HepG2 (cell line): ENCODE data around the gene SCARB2. TPM values are rescaled to one million over a fixed set of nuclear protein-coding genes. Genes with fewer than 3 reads are reported as not detected.

Experiments used
- PHF21A ChIP-seq: sonication (generic); formaldehyde crosslinking; IDR thresholded peaks from 2 replicates; pipeline ENCODE4 v1.5.0; 2020; ENCODE audit warnings: mild to moderate bottlenecking, missing genetic modification reagents
- PITX1 ChIP-seq: sonication (generic); formaldehyde crosslinking; IDR thresholded peaks from 2 replicates; pipeline ENCODE4 v1.5.1; 2020; ENCODE audit warnings: mild to moderate bottlenecking, missing genetic modification reagents
- SOX6 ChIP-seq, 2 experiments: fragments of 450-650 bp in 1 of 2; sonication (generic) in 1 of 2; formaldehyde crosslinking in 1 of 2; IDR thresholded peaks; 2 replicates each; pipeline versions ENCODE4 v1.4.0 to v1.6.1; 2017 to 2020; ENCODE audit warnings: antibody characterized with exemption in 1 of 2, mild to moderate bottlenecking in 1 of 2, missing genetic modification reagents in 1 of 2
- ZBTB20 ChIP-seq: sonication (generic); formaldehyde crosslinking; IDR thresholded peaks from 2 replicates; pipeline ENCODE4 v1.8.1; 2023; ENCODE audit warnings: missing genetic modification reagents, low read depth, mild to moderate bottlenecking, borderline replicate concordance
- ZFP41 ChIP-seq: sonication (generic); formaldehyde crosslinking; IDR thresholded peaks from 2 replicates; pipeline ENCODE4 v1.4.0; 2020; ENCODE audit warnings: mild to moderate bottlenecking, missing genetic modification reagents, borderline replicate concordance
- ZFX ChIP-seq: sonication (generic); formaldehyde crosslinking; IDR thresholded peaks from 2 replicates; pipeline ENCODE4 v1.4.0; 2020; ENCODE audit warnings: mild to moderate bottlenecking, low read depth, missing genetic modification reagents, moderate library complexity
- ZNF224 ChIP-seq: sonication (generic); formaldehyde crosslinking; IDR thresholded peaks from 2 replicates; pipeline ENCODE4 v1.5.0; 2020; ENCODE audit warnings: mild to moderate bottlenecking, missing genetic modification reagents
- ZNF343 ChIP-seq: sonication (generic); formaldehyde crosslinking; IDR thresholded peaks from 2 replicates; pipeline ENCODE4 v1.4.0; 2020; ENCODE audit warnings: mild to moderate bottlenecking, missing genetic modification reagents
- ZNF501 ChIP-seq: sonication (generic); formaldehyde crosslinking; IDR thresholded peaks from 2 replicates; pipeline ENCODE4 v1.5.1; 2020; ENCODE audit warnings: mild to moderate bottlenecking, moderate library complexity, missing genetic modification reagents
- polyA plus RNA-seq, 8 experiments: library from polyadenylated mRNA; depleted of rRNA in 3 of 8; stranded (reverse) in 7 of 8; unstranded in 1 of 8; fragments of >200 nt; fragmentation: Illumina TruSeq in 4 of 8; extraction: Trizol in 4 of 8; gene quantifications; 2 replicates each; pipeline versions ENCODE4 v1.2.1 to v1.2.3, GENCODE V29; 2011 to 2016; ENCODE audit warnings: low read depth in 4 of 8, missing spikeins in 1 of 8, mixed read lengths in 1 of 8; ENCODE audit not compliant: insufficient read depth in 1 of 8
- total RNA-seq, 5 experiments: library from RNA; depleted of rRNA; stranded (reverse); fragments of >200 nt; fragmentation: Illumina TruSeq; extraction: Trizol; gene quantifications; 2 replicates each; pipeline ENCODE4 v1.2.3, GENCODE V29; 2016; ENCODE audit warnings: low read depth in 1 of 5
- TF ChIP-seq, protein P1 (sequence below): sonication (generic); formaldehyde crosslinking; IDR thresholded peaks from 2 replicates; pipeline ENCODE4 v1.4.0; 2020; ENCODE audit warnings: missing genetic modification reagents, mild to moderate bottlenecking, borderline replicate concordance
- TF ChIP-seq, protein P2 (sequence below): sonication (generic); formaldehyde crosslinking; IDR thresholded peaks from one replicate; pipeline ENCODE4 v1.5.1; 2020; ENCODE audit warnings: mild to moderate bottlenecking, missing genetic modification reagents; ENCODE audit errors: not compliant biosample characterization
- TF ChIP-seq, protein P3 (sequence below): sonication (generic); formaldehyde crosslinking; IDR thresholded peaks from 2 replicates; pipeline ENCODE4 v1.5.1; 2020; ENCODE audit warnings: mild to moderate bottlenecking, moderate library complexity, missing genetic modification reagents
- TF ChIP-seq, protein P4 (sequence below): sonication (generic); formaldehyde crosslinking; IDR thresholded peaks from 2 replicates; pipeline ENCODE4 v1.4.0; 2020; ENCODE audit warnings: missing genetic modification reagents
- TF ChIP-seq, protein P5 (sequence below): sonication (generic); formaldehyde crosslinking; IDR thresholded peaks from 2 replicates; pipeline ENCODE4 v1.4.0; 2020; ENCODE audit warnings: missing genetic modification reagents, borderline replicate concordance

SCARB2 gene
- total and polyA plus RNA-seq, 2 of the 13 experiments (the other 11 are each of a cell fraction or from before 2014, with no cell fraction given), result 40.6 to 43.4 TPM

DNA sequence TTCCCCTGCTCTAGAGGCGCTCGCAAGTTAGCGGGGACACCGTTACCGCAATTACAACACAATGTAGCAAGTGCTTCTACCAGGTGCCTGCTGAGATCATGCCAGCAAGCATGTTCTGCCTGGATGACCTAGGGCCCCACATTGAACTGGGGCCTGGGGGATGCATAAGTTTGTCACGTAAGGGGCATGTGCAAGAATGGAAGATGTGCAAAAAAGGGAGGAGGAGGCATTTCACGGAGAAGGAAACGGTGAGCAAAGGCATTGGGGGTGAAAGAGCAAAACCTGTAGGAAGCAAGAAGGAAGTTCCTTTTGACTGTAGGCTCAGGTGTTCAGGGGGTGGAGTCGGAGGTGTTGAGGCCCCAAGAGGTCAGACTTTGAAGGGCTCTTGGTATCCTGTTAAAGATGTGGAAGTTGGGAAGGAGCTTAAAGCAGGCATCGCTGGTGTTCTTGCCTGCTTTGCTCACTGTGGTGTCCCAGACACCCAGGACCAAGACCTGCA, 602 bp upstream of the SCARB2 start (continued):
- TF ChIP-seq SOX6 (IDR thresholded peaks at IDR 0.05) (no peak), SOX6 (CRISPR knock-in tag; IDR thresholded peaks at IDR 0.05) (0 out of 2 replicates have a peak, but pooled peaks have one; percentile 27), PITX1 (CRISPR knock-in tag) (0 out of 2 replicates have a peak, but pooled peaks have one; percentile 20), ZNF501 (CRISPR knock-in tag) (peak; percentile 27; the same call in 1 of the 2 replicates), ZFX (CRISPR knock-in tag) (peak; percentile 13; the same call in 1 of the 2 replicates), ZNF343 (0 out of 2 replicates have a peak, but pooled peaks have one; percentile 2), ZFP41 (CRISPR knock-in tag) (0 out of 2 replicates have a peak, but pooled peaks have one; percentile 39), ZNF224 (CRISPR knock-in tag) (peak; percentile 53; the same call in 1 of the 2 replicates), PHF21A (CRISPR knock-in tag) (peak; percentile 11; the same call in 1 of the 2 replicates), ZBTB20 (0 out of 2 replicates have a peak, but pooled peaks have one; percentile 40)
- TF ChIP-seq, protein P1, sequence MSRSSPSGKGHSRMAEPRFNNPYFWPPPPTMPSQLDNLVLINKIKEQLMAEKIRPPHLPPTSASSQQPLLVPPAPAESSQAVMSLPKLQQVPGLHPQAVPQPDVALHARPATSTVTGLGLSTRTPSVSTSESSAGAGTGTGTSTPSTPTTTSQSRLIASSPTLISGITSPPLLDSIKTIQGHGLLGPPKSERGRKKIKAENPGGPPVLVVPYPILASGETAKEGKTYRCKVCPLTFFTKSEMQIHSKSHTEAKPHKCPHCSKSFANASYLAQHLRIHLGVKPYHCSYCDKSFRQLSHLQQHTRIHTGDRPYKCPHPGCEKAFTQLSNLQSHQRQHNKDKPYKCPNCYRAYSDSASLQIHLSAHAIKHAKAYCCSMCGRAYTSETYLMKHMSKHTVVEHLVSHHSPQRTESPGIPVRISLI, result no peak
- TF ChIP-seq, protein P2, sequence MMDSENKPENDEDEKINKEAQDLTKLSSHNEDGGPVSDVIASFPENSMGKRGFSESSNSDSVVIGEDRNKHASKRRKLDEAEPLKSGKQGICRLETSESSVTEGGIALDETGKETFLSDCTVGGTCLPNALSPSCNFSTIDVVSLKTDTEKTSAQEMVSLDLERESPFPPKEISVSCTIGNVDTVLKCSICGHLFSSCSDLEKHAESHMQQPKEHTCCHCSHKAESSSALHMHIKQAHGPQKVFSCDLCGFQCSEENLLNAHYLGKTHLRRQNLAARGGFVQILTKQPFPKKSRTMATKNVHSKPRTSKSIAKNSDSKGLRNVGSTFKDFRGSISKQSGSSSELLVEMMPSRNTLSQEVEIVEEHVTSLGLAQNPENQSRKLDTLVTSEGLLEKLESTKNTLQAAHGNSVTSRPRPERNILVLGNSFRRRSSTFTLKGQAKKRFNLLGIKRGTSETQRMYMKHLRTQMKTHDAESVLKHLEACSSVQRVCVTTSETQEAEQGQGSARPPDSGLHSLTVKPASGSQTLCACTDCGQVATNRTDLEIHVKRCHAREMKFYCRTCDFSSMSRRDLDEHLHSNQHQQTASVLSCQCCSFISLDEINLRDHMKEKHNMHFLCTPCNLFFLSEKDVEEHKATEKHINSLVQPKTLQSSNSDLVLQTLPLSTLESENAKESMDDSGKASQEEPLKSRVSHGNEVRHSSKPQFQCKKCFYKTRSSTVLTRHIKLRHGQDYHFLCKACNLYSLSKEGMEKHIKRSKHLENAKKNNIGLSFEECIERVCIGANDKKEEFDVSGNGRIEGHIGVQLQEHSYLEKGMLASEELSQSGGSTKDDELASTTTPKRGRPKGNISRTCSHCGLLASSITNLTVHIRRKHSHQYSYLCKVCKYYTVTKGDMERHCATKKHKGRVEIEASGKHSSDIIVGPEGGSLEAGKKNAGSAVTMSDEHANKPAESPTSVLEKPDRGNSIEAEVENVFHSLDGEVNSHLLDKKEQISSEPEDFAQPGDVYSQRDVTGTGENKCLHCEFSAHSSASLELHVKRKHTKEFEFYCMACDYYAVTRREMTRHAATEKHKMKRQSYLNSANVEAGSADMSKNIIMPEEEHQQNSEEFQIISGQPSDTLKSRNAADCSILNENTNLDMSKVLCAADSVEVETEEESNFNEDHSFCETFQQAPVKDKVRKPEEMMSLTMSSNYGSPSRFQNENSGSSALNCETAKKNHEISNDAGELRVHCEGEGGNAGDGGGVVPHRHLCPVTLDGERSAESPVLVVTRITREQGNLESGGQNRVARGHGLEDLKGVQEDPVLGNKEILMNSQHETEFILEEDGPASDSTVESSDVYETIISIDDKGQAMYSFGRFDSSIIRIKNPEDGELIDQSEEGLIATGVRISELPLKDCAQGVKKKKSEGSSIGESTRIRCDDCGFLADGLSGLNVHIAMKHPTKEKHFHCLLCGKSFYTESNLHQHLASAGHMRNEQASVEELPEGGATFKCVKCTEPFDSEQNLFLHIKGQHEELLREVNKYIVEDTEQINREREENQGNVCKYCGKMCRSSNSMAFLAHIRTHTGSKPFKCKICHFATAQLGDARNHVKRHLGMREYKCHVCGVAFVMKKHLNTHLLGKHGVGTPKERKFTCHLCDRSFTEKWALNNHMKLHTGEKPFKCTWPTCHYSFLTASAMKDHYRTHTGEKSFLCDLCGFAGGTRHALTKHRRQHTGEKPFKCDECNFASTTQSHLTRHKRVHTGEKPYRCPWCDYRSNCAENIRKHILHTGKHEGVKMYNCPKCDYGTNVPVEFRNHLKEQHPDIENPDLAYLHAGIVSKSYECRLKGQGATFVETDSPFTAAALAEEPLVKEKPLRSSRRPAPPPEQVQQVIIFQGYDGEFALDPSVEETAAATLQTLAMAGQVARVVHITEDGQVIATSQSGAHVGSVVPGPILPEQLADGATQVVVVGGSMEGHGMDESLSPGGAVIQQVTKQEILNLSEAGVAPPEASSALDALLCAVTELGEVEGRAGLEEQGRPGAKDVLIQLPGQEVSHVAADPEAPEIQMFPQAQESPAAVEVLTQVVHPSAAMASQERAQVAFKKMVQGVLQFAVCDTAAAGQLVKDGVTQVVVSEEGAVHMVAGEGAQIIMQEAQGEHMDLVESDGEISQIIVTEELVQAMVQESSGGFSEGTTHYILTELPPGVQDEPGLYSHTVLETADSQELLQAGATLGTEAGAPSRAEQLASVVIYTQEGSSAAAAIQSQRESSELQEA (CRISPR knock-in tag), result no peak
- TF ChIP-seq, protein P3, sequence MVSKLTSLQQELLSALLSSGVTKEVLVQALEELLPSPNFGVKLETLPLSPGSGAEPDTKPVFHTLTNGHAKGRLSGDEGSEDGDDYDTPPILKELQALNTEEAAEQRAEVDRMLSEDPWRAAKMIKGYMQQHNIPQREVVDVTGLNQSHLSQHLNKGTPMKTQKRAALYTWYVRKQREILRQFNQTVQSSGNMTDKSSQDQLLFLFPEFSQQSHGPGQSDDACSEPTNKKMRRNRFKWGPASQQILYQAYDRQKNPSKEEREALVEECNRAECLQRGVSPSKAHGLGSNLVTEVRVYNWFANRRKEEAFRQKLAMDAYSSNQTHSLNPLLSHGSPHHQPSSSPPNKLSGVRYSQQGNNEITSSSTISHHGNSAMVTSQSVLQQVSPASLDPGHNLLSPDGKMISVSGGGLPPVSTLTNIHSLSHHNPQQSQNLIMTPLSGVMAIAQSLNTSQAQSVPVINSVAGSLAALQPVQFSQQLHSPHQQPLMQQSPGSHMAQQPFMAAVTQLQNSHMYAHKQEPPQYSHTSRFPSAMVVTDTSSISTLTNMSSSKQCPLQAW (CRISPR knock-in tag), result 0 out of 2 replicates have a peak, but pooled peaks have one; percentile 48
- TF ChIP-seq, protein P4, sequence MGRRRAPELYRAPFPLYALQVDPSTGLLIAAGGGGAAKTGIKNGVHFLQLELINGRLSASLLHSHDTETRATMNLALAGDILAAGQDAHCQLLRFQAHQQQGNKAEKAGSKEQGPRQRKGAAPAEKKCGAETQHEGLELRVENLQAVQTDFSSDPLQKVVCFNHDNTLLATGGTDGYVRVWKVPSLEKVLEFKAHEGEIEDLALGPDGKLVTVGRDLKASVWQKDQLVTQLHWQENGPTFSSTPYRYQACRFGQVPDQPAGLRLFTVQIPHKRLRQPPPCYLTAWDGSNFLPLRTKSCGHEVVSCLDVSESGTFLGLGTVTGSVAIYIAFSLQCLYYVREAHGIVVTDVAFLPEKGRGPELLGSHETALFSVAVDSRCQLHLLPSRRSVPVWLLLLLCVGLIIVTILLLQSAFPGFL (CRISPR knock-in tag), result 0 out of 2 replicates have a peak, but pooled peaks have one; percentile 16
- TF ChIP-seq, protein P5, sequence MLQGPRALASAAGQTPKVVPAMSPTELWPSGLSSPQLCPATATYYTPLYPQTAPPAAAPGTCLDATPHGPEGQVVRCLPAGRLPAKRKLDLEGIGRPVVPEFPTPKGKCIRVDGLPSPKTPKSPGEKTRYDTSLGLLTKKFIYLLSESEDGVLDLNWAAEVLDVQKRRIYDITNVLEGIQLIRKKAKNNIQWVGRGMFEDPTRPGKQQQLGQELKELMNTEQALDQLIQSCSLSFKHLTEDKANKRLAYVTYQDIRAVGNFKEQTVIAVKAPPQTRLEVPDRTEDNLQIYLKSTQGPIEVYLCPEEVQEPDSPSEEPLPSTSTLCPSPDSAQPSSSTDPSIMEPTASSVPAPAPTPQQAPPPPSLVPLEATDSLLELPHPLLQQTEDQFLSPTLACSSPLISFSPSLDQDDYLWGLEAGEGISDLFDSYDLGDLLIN (CRISPR knock-in tag), result no peak
